IgD-negative memory B cell (primary cell): Measurements from ENCODE around the gene SNAPC4. TPM values are rescaled to one million over a fixed set of nuclear protein-coding genes. Genes with fewer than 3 reads are reported as not detected.

Source experiments
- H3K27ac Mint-ChIP-seq, 3 donors: one replicate each; pipeline ENCODE4 v1.8.0; 2020 to 2022; ENCODE audit warnings: mild to moderate bottlenecking in 3 of 3, mixed read lengths in 3 of 3, moderate library complexity in 1 of 3
- H3K27me3 Mint-ChIP-seq: one replicate; pipeline ENCODE4 v1.8.0; 2021; ENCODE audit warnings: mixed read lengths
- H3K36me3 Mint-ChIP-seq: one replicate; pipeline ENCODE4 v1.8.0; 2020; ENCODE audit warnings: mild to moderate bottlenecking, mixed read lengths
- H3K4me1 Mint-ChIP-seq, 3 donors: one replicate each; pipeline ENCODE4 v1.8.0; 2020 to 2022; ENCODE audit warnings: mixed read lengths in 3 of 3, mild to moderate bottlenecking in 1 of 3
- H3K4me3 Mint-ChIP-seq, 4 donors: one replicate each; pipeline ENCODE4 v1.8.0; 2020 to 2022; ENCODE audit warnings: mild to moderate bottlenecking in 4 of 4, mixed read lengths in 4 of 4, moderate library complexity in 3 of 4
- H3K9me3 Mint-ChIP-seq, 3 donors: one replicate each; pipeline ENCODE4 v1.8.0; 2020 to 2021; ENCODE audit warnings: mixed read lengths in 3 of 3, mild to moderate bottlenecking in 1 of 3
- polyA plus RNA-seq: library from polyadenylated mRNA; unstranded; fragments of 300-500 nt; fragmentation: Illumina TruSeq; gene quantifications from one replicate; pipeline ENCODE4 v1.2.3, GENCODE V29; 2021

Gene SNAPC4
- polyA plus RNA-seq, 1 donor from 2014 or later, result 3.8 TPM

DNA sequence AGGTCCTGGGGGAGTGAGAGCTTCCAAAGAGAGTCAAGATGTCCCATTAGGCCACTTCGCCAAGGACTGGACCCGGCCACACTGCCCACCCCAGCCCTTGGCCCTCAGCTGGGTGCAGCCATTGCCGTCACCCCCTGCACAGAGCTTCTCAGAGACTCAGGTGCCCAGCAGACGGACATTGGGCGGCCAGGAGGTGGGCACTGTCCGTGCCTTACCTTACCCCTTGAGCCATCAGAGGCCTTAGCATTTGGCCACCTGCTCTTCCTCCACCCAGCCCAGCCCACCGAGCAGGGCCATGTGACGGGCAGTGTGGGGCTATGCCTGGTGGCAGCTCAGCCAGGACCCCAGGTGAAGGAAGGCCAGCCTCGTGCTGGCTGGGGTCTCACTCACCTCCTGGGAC lies 33.1 kb downstream of the SNAPC4 start:
- H3K4me1 Mint-ChIP-seq, result peaks cover 0 to 3% (median 1%) of the 10 kb centered on the region in 3 donors
- H3K27ac Mint-ChIP-seq, result no peak overlapping the region
- H3K9me3 Mint-ChIP-seq, result no peaks in the 10 kb centered on the region
- no peak overlapping the region for H3K4me3 Mint-ChIP-seq
- no peaks in the 10 kb centered on the region for H3K36me3 Mint-ChIP-seq
- H3K27me3 Mint-ChIP-seq, result no peaks in the 10 kb centered on the region

DNA sequence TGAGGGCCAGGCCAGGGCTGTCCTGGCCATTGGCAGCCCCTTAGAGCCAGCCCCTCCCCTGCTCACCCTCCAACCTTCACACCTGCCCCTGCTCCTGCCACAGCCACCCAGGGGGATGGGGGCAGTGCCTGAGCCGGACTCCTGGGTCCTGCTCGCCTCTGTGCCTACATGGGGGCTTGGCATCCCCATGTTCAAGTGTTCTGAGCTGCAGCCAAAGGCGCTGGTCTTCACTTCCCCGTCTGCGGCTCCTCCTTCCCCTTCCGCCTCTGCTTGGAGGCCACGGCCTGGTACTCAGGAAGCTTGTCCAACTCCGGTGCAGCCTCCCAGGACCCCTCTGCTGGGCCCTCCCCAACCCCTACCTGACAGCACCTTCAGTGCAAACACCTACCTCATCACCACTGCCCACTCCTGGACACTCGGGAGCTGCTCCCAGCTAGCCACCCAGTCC lies 34.2 kb downstream of the SNAPC4 start:
- Mint-ChIP-seq H3K4me3 (peak overlapping the region in 1 of 4 donors; percentile 26), H3K27ac (peak overlapping the region in 2 of 3 donors; percentile 19 to 35), H3K4me1 (peaks cover 0 to 3% (median 1%) of the 10 kb centered on the region in 3 donors), H3K36me3 (no peaks in the 10 kb centered on the region), H3K27me3 (no peaks in the 10 kb centered on the region), H3K9me3 (no peaks in the 10 kb centered on the region)

DNA sequence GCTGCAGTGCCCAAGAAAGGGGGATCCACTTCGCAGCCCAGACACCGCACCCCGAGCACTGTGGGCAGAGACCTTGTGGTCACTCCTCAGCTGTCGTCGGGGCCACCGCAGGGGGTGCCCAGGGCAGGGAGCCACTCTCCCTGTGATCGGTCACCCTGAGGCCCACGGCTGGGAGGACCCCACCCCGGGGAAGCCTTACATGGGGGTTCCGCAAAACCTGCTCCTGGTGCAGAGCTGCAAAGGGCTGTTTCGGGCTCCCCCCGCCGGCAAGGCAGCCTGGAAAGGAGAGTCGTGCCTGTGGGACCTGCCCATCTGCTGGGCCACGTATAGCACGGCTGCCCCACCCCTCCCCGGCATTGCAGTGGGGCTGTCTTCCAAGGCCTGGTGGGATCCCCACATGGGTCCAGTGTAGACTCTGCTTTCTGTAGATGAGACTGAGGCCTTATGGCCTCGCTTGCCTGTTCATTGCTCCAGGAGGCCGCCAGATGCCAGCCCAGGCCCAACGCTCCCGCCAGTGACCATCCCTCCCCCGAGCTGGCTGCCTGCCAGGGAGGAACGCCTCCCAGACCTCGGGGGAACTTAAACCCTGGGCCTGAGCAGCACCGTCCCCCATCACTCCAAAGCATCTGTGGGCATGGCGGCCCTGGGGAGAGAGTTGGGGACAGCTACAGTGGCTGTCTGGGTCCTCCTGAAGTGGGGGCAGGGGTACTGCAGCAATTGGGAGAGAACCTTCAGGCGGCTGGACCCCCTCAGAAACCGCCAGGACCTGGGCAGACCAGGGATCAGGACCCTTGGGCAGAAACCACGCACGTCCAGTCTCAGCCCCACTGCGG lies 34.8 kb downstream of the SNAPC4 start:
- H3K4me1 Mint-ChIP-seq, result peaks cover 0 to 3% (median 1%) of the 10 kb centered on the region in 3 donors
- H3K27me3 Mint-ChIP-seq, result no peaks in the 10 kb centered on the region
- H3K9me3 Mint-ChIP-seq, result no peaks in the 10 kb centered on the region
- H3K4me3 Mint-ChIP-seq, result no peak overlapping the region
- H3K36me3 Mint-ChIP-seq, result no peaks in the 10 kb centered on the region
- H3K27ac Mint-ChIP-seq, result peak overlapping the region in 2 of 3 donors; percentile 19 to 35

- Mint-ChIP-seq H3K4me3 (peak overlapping the region; percentile 41 to 74 (median 66)), H3K27me3 (no peaks in the 10 kb centered on the region)
Observed at GRCh38 chr9:136363949-136364748, 35.8 kb downstream of the SNAPC4 start.

DNA sequence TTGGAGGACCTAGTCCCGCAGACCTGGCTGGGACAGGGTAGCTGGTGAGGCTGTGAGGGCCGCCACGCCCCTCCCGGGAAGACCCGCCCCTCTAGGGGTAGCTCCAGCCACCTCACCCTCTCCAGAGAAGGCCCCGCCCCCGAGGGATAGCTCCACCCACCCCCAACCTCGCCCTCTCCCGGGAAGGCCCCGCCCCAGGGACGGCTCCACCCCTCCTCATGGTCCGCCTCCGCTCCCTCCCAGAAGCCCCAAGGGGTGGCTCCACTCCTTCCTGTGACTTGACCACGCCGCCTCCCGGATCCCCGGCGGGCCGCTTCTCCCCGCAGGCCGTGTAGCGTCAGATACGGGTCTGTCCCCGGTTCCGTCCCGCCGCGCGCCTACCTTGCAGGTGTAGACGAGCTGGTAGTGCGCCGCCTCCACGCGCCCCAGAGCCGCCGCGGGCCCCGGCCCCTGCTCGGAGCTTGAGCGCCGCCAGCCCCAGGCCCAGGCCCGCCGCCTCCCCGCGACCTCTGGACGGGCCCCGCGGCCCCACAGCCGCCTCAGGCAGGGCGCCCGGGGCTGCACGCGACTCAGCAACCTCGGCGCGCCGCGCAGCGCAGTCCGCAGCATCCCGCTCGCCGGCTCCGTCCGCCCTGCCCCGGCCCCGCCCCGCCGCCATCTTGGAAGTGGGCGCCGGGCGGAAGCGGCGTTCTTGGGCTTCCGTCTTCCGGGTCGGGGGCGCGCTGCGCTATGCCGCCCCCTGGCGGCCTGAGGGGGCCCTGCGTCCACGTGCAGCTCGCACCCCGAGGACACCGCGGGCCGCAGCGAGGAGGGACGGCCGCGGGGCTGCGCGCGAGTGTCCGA lies 36.6 kb downstream of the SNAPC4 start, which contains the start of gene DNLZ:
DNLZ (minus strand) TSS at position 639 of the 843 bp plus-strand sequence; CDS start at position 609, 30 bp downstream.
- H3K36me3 Mint-ChIP-seq, result no peaks in the 10 kb centered on the region
- H3K9me3 Mint-ChIP-seq, result no peaks in the 10 kb centered on the region
- peak within 1 kb of the TSS; percentile 87 to 94 (median 90) for H3K4me3 Mint-ChIP-seq
- H3K27ac Mint-ChIP-seq, result peak within 1 kb of the TSS; percentile 67 to 92 (median 77)
- peaks cover 0 to 3% (median 1%) of the 10 kb centered on the region in 3 donors for H3K4me1 Mint-ChIP-seq
- no peaks in the 10 kb centered on the region for H3K27me3 Mint-ChIP-seq

More at GRCh38 chr9:136363949-136364748, 35.8 kb downstream of the SNAPC4 start:
- no peaks in the 10 kb centered on the region for H3K36me3 Mint-ChIP-seq
- peaks cover 0 to 3% (median 1%) of the 10 kb centered on the region in 3 donors for H3K4me1 Mint-ChIP-seq
- H3K27ac Mint-ChIP-seq, result no peak overlapping the region
- no peaks in the 10 kb centered on the region for H3K9me3 Mint-ChIP-seq

- Mint-ChIP-seq H3K4me3 (peak overlapping the region in 2 of 4 donors; percentile 87 to 88), H3K4me1 (peaks cover 0 to 3% (median 1%) of the 10 kb centered on the region in 3 donors), H3K36me3 (no peaks in the 10 kb centered on the region), H3K27me3 (no peaks in the 10 kb centered on the region), H3K27ac (peak overlapping the region in 2 of 3 donors; percentile 67 to 77), H3K9me3 (no peaks in the 10 kb centered on the region)
Observed at GRCh38 chr9:136362450-136362784, 37.6 kb downstream of the SNAPC4 start.

DNA sequence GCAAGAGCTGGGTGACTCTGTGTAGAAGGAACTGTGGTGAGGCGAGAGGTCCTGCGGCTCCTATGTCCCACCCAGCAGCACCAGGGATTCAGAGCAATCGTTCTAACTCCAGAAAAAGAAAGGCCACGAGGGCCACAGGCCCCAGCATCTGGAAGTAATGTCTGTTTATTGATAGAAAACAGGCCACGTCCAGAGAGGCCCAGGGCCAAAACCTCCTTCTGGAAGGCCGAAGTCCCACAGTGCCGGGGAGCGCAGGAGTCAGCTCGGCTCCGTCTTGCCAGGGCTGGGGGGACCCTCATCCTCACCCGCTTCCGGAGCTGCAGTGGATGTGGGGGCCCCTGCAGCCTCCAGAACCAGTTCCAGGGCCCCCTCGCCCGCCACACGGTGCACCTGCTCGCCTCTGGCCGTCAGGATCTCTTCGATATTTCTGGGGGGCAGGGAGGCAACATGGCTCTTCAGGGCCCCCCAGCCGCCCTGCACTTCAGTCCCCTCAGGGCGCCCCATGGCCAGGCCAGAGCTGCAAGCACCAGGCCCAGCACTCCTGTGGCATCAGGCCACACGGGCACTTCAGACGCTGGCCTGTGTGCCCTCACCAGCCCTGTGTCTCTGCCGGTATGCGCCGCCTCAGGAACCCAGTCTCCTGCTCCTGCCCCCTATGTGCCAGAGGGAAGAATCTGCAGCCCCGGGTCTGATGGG lies 38.1 kb downstream of the SNAPC4 start:
- Mint-ChIP-seq H3K4me1 (peaks cover 0 to 3% (median 1%) of the 10 kb centered on the region in 3 donors), H3K4me3 (peak overlapping the region in 1 of 4 donors; percentile 25), H3K36me3 (no peaks in the 10 kb centered on the region), H3K27me3 (no peaks in the 10 kb centered on the region), H3K27ac (no peak overlapping the region), H3K9me3 (no peaks in the 10 kb centered on the region)

GRCh38 chr9:136361047-136361753 lies 38.8 kb downstream of the SNAPC4 start:
- Mint-ChIP-seq H3K4me1 (peaks cover 0 to 3% (median 1%) of the 10 kb centered on the region in 3 donors), H3K27ac (no peak overlapping the region), H3K4me3 (peak overlapping the region in 1 of 4 donors; percentile 62), H3K9me3 (no peaks in the 10 kb centered on the region), H3K36me3 (no peaks in the 10 kb centered on the region), H3K27me3 (no peaks in the 10 kb centered on the region)

DNA sequence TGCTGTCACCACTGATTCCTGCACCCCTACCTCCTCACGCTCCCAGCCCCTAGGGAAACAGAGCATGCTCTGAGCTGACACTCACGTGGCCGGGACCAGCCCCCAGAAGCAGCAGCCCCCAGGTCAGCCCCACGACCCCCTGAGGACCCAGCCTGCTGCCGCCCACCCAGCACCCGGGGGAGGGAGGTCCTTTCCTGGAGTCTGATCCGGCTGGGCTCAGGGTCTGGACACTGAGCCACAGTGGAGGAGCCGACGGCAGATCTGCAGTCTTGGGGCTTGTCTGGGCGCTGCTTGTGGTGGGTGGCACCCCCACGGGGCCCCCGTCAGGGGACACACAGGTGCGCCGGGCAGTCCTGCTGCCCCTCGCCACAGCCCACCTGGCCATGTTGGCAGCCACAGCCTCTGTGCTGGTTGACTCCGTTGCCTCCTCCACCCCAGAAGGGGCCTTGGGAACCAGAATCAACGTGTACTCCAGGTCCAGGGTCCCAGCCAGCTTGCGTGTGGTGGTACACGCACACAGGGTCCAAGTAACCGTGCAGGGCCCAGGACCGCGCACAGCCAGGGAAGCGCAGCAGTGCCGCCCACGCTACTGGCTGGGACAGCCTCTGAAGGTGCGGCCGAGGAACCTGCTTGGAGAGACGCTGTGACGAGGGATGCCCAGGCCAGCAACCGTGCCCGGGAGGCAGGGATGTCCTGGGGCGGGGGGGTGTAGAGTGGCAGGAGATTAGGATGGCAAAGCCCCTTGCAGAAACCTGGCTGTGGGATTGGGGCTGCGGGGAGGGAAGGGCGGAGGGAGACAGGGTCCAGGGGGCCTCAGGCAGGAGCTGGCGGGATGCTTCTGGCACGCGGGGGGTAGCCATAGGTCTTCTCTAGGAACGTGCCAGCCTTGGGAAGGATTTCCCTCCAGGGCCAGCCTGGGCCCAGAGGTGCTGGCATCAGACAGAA lies 39.9 kb downstream of the SNAPC4 start:
- Mint-ChIP-seq H3K4me1 (peaks cover 0 to 3% (median 0%) of the 10 kb centered on the region in 3 donors), H3K36me3 (no peaks in the 10 kb centered on the region), H3K27ac (peak overlapping the region in 1 of 3 donors; percentile 25), H3K9me3 (no peaks in the 10 kb centered on the region), H3K4me3 (peak overlapping the region in 1 of 4 donors; percentile 62), H3K27me3 (no peaks in the 10 kb centered on the region)

DNA sequence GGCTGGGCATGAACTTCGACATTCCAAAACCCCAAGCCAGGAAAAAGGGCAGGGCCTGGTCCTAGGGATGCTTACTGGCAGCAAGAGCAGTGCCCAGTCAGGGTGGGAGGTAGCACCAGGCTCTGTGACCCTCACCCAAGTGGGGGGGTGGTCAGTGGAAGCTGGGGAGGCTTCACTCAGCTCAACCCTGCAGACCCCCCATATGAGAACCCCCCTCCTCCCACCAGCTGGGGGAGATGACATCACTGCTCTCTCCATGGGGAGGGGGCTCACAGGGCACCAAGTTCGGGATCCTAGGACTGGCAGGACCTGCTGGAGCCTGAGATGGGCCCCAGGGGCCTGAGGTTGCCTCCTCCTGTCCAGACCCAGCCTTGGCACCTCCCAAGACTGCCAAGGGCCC lies 41.1 kb downstream of the SNAPC4 start:
- Mint-ChIP-seq H3K4me3 (no peak overlapping the region), H3K27me3 (no peaks in the 10 kb centered on the region), H3K4me1 (peaks cover 0 to 2% (median 0%) of the 10 kb centered on the region in 3 donors), H3K27ac (no peak overlapping the region), H3K9me3 (no peaks in the 10 kb centered on the region), H3K36me3 (no peaks in the 10 kb centered on the region)

DNA sequence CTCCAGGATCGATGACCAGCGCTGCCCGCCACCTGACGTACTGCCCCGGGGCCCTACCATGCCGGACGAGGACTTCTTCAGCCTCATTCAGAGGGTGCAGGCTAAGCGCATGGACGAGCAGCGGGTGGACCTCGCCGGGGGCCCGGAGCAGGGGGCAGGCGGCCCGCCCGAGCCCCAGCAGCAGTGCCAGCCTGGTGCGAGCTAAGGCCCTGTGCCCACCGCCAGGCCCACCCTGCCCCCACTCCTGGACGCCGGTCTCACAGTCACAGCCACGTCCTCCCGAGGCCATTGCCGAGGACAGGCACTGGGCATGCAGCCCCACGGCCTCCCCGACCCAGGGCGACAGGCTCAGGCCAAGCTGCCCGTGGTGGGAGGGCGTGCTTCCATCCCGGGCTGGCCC lies 42.0 kb downstream of the SNAPC4 start:
- no peak overlapping the region for H3K27ac Mint-ChIP-seq
- no peak overlapping the region for H3K4me3 Mint-ChIP-seq
- peaks cover 0 to 1% (median 0%) of the 10 kb centered on the region in 3 donors for H3K4me1 Mint-ChIP-seq
- H3K9me3 Mint-ChIP-seq, result no peaks in the 10 kb centered on the region
- H3K36me3 Mint-ChIP-seq, result no peaks in the 10 kb centered on the region
- no peaks in the 10 kb centered on the region for H3K27me3 Mint-ChIP-seq

- H3K27ac Mint-ChIP-seq, result no peak overlapping the region
- H3K9me3 Mint-ChIP-seq, result no peaks in the 10 kb centered on the region
- H3K4me3 Mint-ChIP-seq, result no peak overlapping the region
- H3K36me3 Mint-ChIP-seq, result no peaks in the 10 kb centered on the region
- H3K27me3 Mint-ChIP-seq, result no peaks in the 10 kb centered on the region
- H3K4me1 Mint-ChIP-seq, result no peaks in the 10 kb centered on the region
Observed at GRCh38 chr9:136357202-136357725, 42.7 kb downstream of the SNAPC4 start.
